HG02840 (cell line): Measurements from ENCODE around the gene FAM110A.
A peak's percentile ranks its signal among the peaks of the same experiment; 100 is the strongest.
"Not testable (repeated sequence)": the region's sequence is repeated elsewhere in the genome, so short reads cannot be mapped to it uniquely, and the experiment has no call there.

ENCODE experiments used
- ATAC-seq: cut with Tn5 transposase; IDR thresholded peaks from one replicate; pipeline ENCODE4 v1.9.1; 2021; ENCODE audit warnings: mild to moderate bottlenecking, moderate library complexity, moderate number of reproducible peaks; ENCODE audit not compliant: unreplicated experiment, low FRiP score

The FAM110A gene

GRCh38 chr20:841568-842546 lies 8.3 kb downstream of the FAM110A start:
- ATAC-seq: no peak

- no peak for ATAC-seq
Measured at GRCh38 chr20:842547-842940, 9.0 kb downstream of the FAM110A start.

GRCh38 chr20:843912-844311 lies 10.4 kb downstream of the FAM110A start:
- no peak for ATAC-seq

- ATAC-seq: peak; percentile 93
Measured at GRCh38 chr20:844473-845225, 11.1 kb downstream of the FAM110A start.

GRCh38 chr20:845226-845868 lies 11.8 kb downstream of the FAM110A start:
- no peak for ATAC-seq

- no peak for ATAC-seq
Measured at GRCh38 chr20:845941-846893, 12.7 kb downstream of the FAM110A start.

GRCh38 chr20:846894-847278 lies 13.4 kb downstream of the FAM110A start:
- no peak for ATAC-seq

- ATAC-seq: no peak
Measured at GRCh38 chr20:848193-848592, 14.7 kb downstream of the FAM110A start.

- not testable (repeated sequence) for ATAC-seq
Measured at GRCh38 chr20:848731-849130, 15.2 kb downstream of the FAM110A start.

- ATAC-seq: no peak
Measured at GRCh38 chr20:853406-853996, 20.0 kb downstream of the FAM110A start.

GRCh38 chr20:854601-855000 lies 21.1 kb downstream of the FAM110A start:
- no peak for ATAC-seq

- no peak for ATAC-seq
Measured at GRCh38 chr20:855466-856360, 22.2 kb downstream of the FAM110A start.

- no peak for ATAC-seq
Measured at GRCh38 chr20:856361-856775, 22.9 kb downstream of the FAM110A start.

- ATAC-seq: no peak
Measured at GRCh38 chr20:858011-858410, 24.5 kb downstream of the FAM110A start.

- no peak for ATAC-seq
Measured at GRCh38 chr20:859751-860231, 26.3 kb downstream of the FAM110A start.

GRCh38 chr20:860891-861290 lies 27.4 kb downstream of the FAM110A start:
- no peak for ATAC-seq

- no peak for ATAC-seq
Measured at GRCh38 chr20:865440-865839, 31.9 kb downstream of the FAM110A start.

GRCh38 chr20:868279-868678 lies 34.8 kb downstream of the FAM110A start:
- no peak for ATAC-seq
